Measurements from ENCODE around the gene TOP3A. TPM values are rescaled to one million over a fixed set of nuclear protein-coding genes. Genes with fewer than 3 reads are reported as not detected.

TOP3A gene
- total and polyA plus RNA-seq, 2 of the 4 experiments (the other 2 are of a cell fraction) = 13.4 to 21.3 TPM

DNA sequence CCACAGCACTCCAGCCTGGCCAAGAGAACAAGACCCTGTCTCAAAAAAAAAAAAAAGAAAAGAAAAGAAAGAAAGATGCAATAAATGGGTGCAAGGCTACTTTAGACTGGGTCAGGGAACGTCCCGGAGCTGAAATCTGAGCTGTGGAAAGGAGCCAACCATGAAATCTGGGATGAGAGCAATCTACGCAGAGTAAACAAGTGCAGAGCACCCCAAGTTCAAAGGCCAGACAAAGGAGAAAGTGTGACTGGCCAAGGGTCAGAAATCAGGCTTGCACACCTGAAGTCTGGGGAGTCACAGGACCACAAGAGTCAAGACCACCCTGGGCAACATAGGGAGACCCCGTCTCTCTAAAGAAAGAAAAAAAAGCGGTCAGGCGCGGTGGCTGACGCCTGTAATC is 45.7 kb upstream of the TOP3A start:
- Histone ChIP-seq H3K4me1 (ENCODE audit: control insufficient read depth, insufficient read depth, low read length) (peaks cover 3% of the 10 kb centered on the region; the same call in 1 of the 2 replicates), H3K56ac (ENCODE audit: extremely low read depth, insufficient read depth, low read length) (no peak overlapping the region), H3K18ac (ENCODE audit: low read depth, low read length) (no peak overlapping the region), H4K20me1 (ENCODE audit: insufficient read depth, low read length) (no peaks in the 10 kb centered on the region), H3K4me3 (ENCODE audit: insufficient read depth, low read depth, low read length) (no peak overlapping the region), H3K4me2 (ENCODE audit: low read depth, low read length) (no peak overlapping the region), H3K4ac (ENCODE audit: low read depth, low read length) (no peak overlapping the region), H2AFZ (replicated peaks; ENCODE audit: low read length, poor library complexity) (peak overlapping the region; percentile 67), H2BK20ac (ENCODE audit: low read depth, low read length) (no peak overlapping the region), H3K36me3 (ENCODE audit: control insufficient read depth, insufficient read depth, low read length) (no peaks in the 10 kb centered on the region), H3K9me1 (ENCODE audit: insufficient read depth, low read length) (0 out of 2 replicates have a peak, but pooled peaks cover 2% of the 10 kb centered on the region), H4K8ac (ENCODE audit: low read depth in 2 of 2, low read length in 2 of 2) (no peak overlapping the region), H2BK15ac (ENCODE audit: low read depth, low read length) (no peak overlapping the region), H4K5ac (ENCODE audit: low read depth, low read length) (no peak overlapping the region), H3K9ac (ENCODE audit: low read depth, low read length) (no peak overlapping the region), H3K27ac (ENCODE audit: insufficient read depth, low read length) (no peak overlapping the region), H4K91ac (ENCODE audit: insufficient read depth, low read depth, low read length) (no peak overlapping the region), H2AK9ac (replicated peaks; ENCODE audit: low read depth, low read length, poor library complexity) (no peak overlapping the region), H2BK120ac (ENCODE audit: low read depth, low read length) (no peak overlapping the region), H3K79me1 (ENCODE audit: low read depth in 1 of 2, low read length in 2 of 2) (peaks cover 6 to 11% of the 10 kb centered on the region in 2 experiments; a peak in 3 of 4 replicates), H2AK5ac (ENCODE audit: low read depth, low read length) (no peak overlapping the region), H3K23ac (ENCODE audit: low read depth, low read length) (no peak overlapping the region), H2BK5ac (ENCODE audit: low read depth, low read length, poor library complexity, severe bottlenecking) (no peak overlapping the region), H3K9me3 (ENCODE audit: control insufficient read depth, insufficient read depth, low read length) (no peaks in the 10 kb centered on the region), H3K14ac (replicated peaks; ENCODE audit: low read depth, low read length) (no peak overlapping the region), H3K27me3 (ENCODE audit: control insufficient read depth, insufficient read depth, low read length) (no peaks in the 10 kb centered on the region)
- 89% methylated on average over 3 of the region's 8 CpGs; no CpG with 5 or more reads in 1 of the 2 experiments for WGBS, 2 experiments (ENCODE audit: extremely low coverage in 2 of 2, insufficient read length in 1 of 2)
- no TSS peak for BruUV-seq (replicated peaks)
- ChIA-PET POLR2A (ENCODE audit: unreplicated experiment) (no interaction called here), CTCF (no interaction called here)
- in situ Hi-C loops (cut with MboI; ENCODE audit: low sequenced_read_pairs) (no loop called here), dilution Hi-C loops (cut with HindIII; ENCODE audit: low sequenced_read_pairs, unreplicated experiment) (no loop called here), intact Hi-C loops (cut with micrococcal nuclease) (no loop called here)
- no peak for ATAC-seq (ENCODE audit: low read depth)
- DNase-seq = no peak
- TF ChIP-seq FOS (IDR thresholded peaks at IDR 0.05; ENCODE audit: low read depth, low read length) (no peak), CEBPB (IDR thresholded peaks at IDR 0.05; ENCODE audit: low read depth, low read length) (no peak), MAZ (IDR thresholded peaks at IDR 0.05; ENCODE audit: borderline replicate concordance, low read depth, low read length) (no peak), SMC3 (IDR thresholded peaks at IDR 0.05; ENCODE audit: low read depth, low read length) (no peak), RAD21 (IDR thresholded peaks at IDR 0.05; ENCODE audit: low read length) (no peak), RFX5 (IDR thresholded peaks at IDR 0.05; ENCODE audit: low read depth, low read length) (no peak)
- TF ChIP-seq, protein P1, sequence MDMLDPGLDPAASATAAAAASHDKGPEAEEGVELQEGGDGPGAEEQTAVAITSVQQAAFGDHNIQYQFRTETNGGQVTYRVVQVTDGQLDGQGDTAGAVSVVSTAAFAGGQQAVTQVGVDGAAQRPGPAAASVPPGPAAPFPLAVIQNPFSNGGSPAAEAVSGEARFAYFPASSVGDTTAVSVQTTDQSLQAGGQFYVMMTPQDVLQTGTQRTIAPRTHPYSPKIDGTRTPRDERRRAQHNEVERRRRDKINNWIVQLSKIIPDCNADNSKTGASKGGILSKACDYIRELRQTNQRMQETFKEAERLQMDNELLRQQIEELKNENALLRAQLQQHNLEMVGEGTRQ (IDR thresholded peaks at IDR 0.05; ENCODE audit: low read depth, low read length) = no peak
- TF ChIP-seq, protein P2, sequence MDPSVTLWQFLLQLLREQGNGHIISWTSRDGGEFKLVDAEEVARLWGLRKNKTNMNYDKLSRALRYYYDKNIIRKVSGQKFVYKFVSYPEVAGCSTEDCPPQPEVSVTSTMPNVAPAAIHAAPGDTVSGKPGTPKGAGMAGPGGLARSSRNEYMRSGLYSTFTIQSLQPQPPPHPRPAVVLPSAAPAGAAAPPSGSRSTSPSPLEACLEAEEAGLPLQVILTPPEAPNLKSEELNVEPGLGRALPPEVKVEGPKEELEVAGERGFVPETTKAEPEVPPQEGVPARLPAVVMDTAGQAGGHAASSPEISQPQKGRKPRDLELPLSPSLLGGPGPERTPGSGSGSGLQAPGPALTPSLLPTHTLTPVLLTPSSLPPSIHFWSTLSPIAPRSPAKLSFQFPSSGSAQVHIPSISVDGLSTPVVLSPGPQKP (IDR thresholded peaks at IDR 0.05; ENCODE audit: borderline replicate concordance, low read depth, low read length) = no peak

All from IMR-90 (cell line).